Osteoblast (primary cell): Measurements from ENCODE around the gene ACBD6. TPM values are rescaled to one million over a fixed set of nuclear protein-coding genes. Genes with fewer than 3 reads are reported as not detected.
A peak's percentile ranks its signal among the peaks of the same experiment; 100 is the strongest.

Experiments used
- DNase-seq: peaks from one replicate; pipeline ENCODE4 v3.0.0; 2011; ENCODE audit warnings: low spot score, mixed read lengths; ENCODE audit not compliant: insufficient read length; ENCODE audit errors: missing footprints
- H2AFZ ChIP-seq: 2 replicates; pipeline ENCODE4 v1.6.0; 2011; ENCODE audit warnings: mild to moderate bottlenecking, low read length
- H3K27ac ChIP-seq: 2 replicates; pipeline ENCODE4 v1.5.1; 2011; ENCODE audit warnings: mild to moderate bottlenecking, low read depth, low read length, moderate library complexity
- H3K27me3 ChIP-seq: 2 replicates; pipeline ENCODE4 v1.6.0; 2012; ENCODE audit warnings: mild to moderate bottlenecking, control low read depth, inconsistent platforms, low read length, moderate library complexity; ENCODE audit not compliant: insufficient read depth
- H3K36me3 ChIP-seq: 2 replicates; pipeline ENCODE4 v1.5.1; 2011; ENCODE audit warnings: mild to moderate bottlenecking, low read length, control low read depth, moderate library complexity; ENCODE audit not compliant: insufficient read depth
- H3K4me1 ChIP-seq: 2 replicates; pipeline ENCODE4 v1.5.1; 2011; ENCODE audit warnings: mild to moderate bottlenecking, low read length, control low read depth, moderate library complexity; ENCODE audit not compliant: insufficient read depth
- H3K4me2 ChIP-seq: 2 replicates; pipeline ENCODE4 v1.6.0; 2011; ENCODE audit warnings: mild to moderate bottlenecking, low read length; ENCODE audit not compliant: insufficient read depth
- H3K4me3 ChIP-seq: fragments of 200-600 bp; sonication (generic); 3 replicates; pipeline ENCODE4 v1.5.1; 2012; ENCODE audit warnings: mild to moderate bottlenecking, low read length, inconsistent platforms; ENCODE audit not compliant: insufficient read depth
- H3K79me2 ChIP-seq: 2 replicates; pipeline ENCODE4 v1.6.0; 2012; ENCODE audit warnings: mild to moderate bottlenecking, low read length, control low read depth, inconsistent platforms; ENCODE audit not compliant: insufficient read depth
- H3K9me3 ChIP-seq: 2 replicates; pipeline ENCODE4 v1.5.1; 2011; ENCODE audit warnings: low read depth, low read length, control low read depth
- H4K20me1 ChIP-seq: 2 replicates; pipeline ENCODE4 v1.6.0; 2012; ENCODE audit warnings: mild to moderate bottlenecking, low read length, control low read depth; ENCODE audit not compliant: insufficient read depth
- total RNA-seq: library from RNA; depleted of rRNA; stranded (reverse); fragments of >200 nt; gene quantifications from 2 replicates; pipeline ENCODE4 v1.2.3, GENCODE V29; 2012
- TF ChIP-seq, protein P1 (sequence below): IDR thresholded peaks from 2 replicates; pipeline ENCODE4 v1.5.1; 2011; ENCODE audit warnings: mild to moderate bottlenecking, low read depth, low read length, moderate library complexity; ENCODE audit errors: extremely low read depth

Gene ACBD6
- total RNA-seq, 1 donor: 55.7 TPM

DNA sequence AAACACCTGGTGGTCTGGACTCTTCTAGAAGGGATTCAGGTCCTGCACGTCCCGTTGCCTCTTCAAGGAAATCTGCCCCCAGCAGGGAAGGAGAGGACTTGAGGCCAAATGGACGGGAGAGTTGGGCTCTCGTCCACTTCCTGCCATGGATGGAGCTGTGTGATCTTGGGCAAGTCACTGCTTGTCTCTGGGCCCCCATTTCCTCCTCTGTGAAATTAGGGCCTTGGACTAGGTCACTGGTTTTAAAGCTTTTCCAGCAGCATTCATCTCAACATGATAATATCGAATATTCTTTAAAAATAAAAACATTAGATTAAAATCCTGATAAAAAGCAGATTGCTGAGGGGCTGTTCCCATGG, 245.4 kb downstream of the ACBD6 start:
- Histone ChIP-seq H3K4me3 (no peak overlapping the region), H3K27me3 (peaks cover 52% of the 10 kb centered on the region), H3K36me3 (no peaks in the 10 kb centered on the region), H3K27ac (no peak overlapping the region), H3K79me2 (no peaks in the 10 kb centered on the region), H4K20me1 (no peaks in the 10 kb centered on the region), H3K9me3 (no peaks in the 10 kb centered on the region), H3K4me2 (no peak overlapping the region), H2AFZ (no peak overlapping the region), H3K4me1 (no peaks in the 10 kb centered on the region)
- TF ChIP-seq, protein P1, sequence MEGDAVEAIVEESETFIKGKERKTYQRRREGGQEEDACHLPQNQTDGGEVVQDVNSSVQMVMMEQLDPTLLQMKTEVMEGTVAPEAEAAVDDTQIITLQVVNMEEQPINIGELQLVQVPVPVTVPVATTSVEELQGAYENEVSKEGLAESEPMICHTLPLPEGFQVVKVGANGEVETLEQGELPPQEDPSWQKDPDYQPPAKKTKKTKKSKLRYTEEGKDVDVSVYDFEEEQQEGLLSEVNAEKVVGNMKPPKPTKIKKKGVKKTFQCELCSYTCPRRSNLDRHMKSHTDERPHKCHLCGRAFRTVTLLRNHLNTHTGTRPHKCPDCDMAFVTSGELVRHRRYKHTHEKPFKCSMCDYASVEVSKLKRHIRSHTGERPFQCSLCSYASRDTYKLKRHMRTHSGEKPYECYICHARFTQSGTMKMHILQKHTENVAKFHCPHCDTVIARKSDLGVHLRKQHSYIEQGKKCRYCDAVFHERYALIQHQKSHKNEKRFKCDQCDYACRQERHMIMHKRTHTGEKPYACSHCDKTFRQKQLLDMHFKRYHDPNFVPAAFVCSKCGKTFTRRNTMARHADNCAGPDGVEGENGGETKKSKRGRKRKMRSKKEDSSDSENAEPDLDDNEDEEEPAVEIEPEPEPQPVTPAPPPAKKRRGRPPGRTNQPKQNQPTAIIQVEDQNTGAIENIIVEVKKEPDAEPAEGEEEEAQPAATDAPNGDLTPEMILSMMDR: no peak
- no peak for DNase-seq

DNA sequence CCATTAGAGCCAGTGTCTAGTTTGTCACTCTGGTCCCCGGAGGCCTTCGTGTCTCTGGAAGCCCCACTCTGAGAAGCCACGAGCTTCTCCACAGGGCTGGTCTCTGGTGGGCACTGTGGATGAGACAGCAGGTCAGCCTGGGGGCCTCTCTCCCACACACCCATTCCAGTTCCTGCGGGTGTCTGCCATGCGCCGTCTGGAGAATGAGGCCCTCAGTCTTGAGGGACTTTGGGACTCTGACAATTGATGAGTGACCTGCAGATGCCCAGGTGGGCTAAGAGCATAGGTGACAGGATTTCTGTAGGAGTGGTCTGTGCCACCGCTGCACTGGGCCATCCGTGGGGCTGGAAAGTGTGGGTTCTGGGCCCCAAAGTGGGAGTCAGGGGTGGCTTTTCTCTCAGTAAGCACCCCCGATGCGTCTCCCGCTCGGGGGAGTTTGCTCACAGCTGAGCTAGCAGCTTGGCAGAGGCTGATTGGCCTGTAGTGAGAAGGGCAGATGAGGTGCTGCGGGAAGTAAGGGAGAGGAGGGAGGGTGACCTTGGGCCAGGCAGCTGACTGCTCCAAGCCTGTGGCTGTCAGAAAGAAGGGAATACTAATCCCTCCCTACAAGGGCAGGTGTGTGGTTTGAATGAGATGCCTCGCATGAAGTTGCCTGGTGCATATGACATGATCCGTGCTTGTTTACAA, 245.9 kb downstream of the ACBD6 start:
- Histone ChIP-seq H3K27ac (no peak overlapping the region), H2AFZ (no peak overlapping the region)

DNA sequence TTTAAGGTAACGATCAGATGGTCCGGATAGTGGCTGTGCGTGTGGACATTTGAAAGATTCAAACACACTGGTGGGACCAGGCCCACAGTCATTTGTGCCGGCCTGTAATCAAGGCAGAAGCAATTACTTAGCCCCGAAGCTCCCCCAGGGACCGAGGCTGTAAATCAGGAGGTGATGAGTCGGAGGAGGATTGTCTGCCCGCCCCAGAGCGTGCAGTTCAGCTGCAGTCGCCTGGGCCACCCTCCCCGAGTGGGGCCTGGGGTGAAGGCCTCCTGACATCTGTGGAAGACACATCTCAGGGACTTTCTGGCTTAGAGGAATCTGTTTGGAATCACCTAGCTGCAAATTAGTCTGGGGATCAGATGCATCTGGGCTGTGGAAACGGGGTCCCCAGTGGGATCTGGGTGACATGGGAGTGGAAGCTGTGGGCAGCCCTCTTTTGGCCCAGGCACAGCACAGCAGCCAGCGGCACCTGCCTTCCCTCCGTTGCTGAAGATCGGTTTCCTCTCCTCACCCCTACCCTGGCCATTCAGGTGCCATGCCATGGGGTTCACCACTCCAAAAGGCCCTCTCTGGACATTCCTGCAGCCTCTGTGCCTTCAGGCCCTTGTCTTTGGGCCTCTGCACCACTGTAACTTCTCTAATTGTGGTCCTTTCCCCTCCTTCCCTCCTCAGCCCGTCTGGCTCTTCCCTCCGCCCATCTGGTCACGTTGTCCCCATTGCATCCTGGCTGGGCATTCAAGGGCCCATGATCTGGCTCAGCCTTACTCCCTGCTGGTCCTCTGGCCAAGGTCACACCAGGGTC, 246.6 kb downstream of the ACBD6 start:
- no peaks in the 10 kb centered on the region for H3K36me3 ChIP-seq
- H3K79me2 ChIP-seq: no peaks in the 10 kb centered on the region
- no peak overlapping the region for H3K27ac ChIP-seq
- H3K27me3 ChIP-seq: peaks cover 41% of the 10 kb centered on the region
- DNase-seq: peak; percentile 68
- no peaks in the 10 kb centered on the region for H3K4me1 ChIP-seq
- no peaks in the 10 kb centered on the region for H3K9me3 ChIP-seq
- no peaks in the 10 kb centered on the region for H4K20me1 ChIP-seq
- TF ChIP-seq, protein P1: no peak
- no peak overlapping the region for H3K4me3 ChIP-seq
- no peak overlapping the region for H3K4me2 ChIP-seq
- H2AFZ ChIP-seq: no peak overlapping the region

More for the DNA sequence above, 245.9 kb downstream of the ACBD6 start:
- Histone ChIP-seq H3K79me2 (no peaks in the 10 kb centered on the region), H3K36me3 (no peaks in the 10 kb centered on the region), H3K4me1 (no peaks in the 10 kb centered on the region), H3K9me3 (no peaks in the 10 kb centered on the region), H3K27me3 (peaks cover 47% of the 10 kb centered on the region), H3K4me2 (no peak overlapping the region), H4K20me1 (no peaks in the 10 kb centered on the region), H3K4me3 (no peak overlapping the region)
- TF ChIP-seq, protein P1: no peak
- peak; percentile 81 for DNase-seq

DNA sequence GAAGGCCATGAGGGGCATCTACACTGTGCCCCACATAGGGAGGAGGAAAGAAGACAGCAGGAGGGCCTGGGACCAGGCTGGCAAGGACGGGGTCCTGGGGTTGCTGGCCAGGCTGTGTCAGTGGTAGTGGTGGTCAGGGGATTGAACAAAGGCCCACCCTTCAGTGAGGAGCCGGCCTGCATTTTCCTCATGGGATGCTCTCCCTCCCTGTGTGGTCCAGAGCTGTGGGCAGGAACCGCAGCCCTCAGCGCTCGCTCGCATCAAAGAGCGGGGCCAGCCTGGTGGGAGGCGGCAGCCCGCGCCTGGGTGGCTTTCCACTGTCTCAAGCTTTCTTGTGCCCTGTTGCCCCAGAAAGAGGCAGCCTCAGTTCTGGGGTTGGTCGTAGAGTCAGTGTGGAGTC, 247.5 kb downstream of the ACBD6 start:
- Histone ChIP-seq H3K36me3 (no peaks in the 10 kb centered on the region), H3K4me2 (no peak overlapping the region)

More for the DNA sequence above, 247.5 kb downstream of the ACBD6 start:
- no peaks in the 10 kb centered on the region for H3K79me2 ChIP-seq
- DNase-seq: peak; percentile 61
- no peak overlapping the region for H2AFZ ChIP-seq
- no peaks in the 10 kb centered on the region for H3K9me3 ChIP-seq
- no peaks in the 10 kb centered on the region for H4K20me1 ChIP-seq
- no peak overlapping the region for H3K27ac ChIP-seq
- TF ChIP-seq, protein P1: no peak
- no peaks in the 10 kb centered on the region for H3K4me1 ChIP-seq
- no peak overlapping the region for H3K4me3 ChIP-seq
- H3K27me3 ChIP-seq: peaks cover 32% of the 10 kb centered on the region
